Measurements from ENCODE around the gene HSPB6. TPM values are rescaled to one million over a fixed set of nuclear protein-coding genes. Genes with fewer than 3 reads are reported as not detected.

HSPB6 gene
- 2.6 TPM for polyA plus RNA-seq (2013, experiment 1 of 2)
- polyA plus RNA-seq (2013, experiment 2 of 2): 2.4 TPM

GRCh38 chr19:35756377-35757230, at the start of gene HSPB6:
HSPB6 (minus strand) TSS chr19:35757029; CDS start chr19:35757008, 21 bp downstream.
- whole genome bisulfite sequencing, 2 donors (ENCODE audit: extremely low coverage in 2 of 2, insufficient read length in 2 of 2, insufficient replicate concordance in 1 of 2): no CpG with 5 or more reads among the region's 52 CpGs

DNA sequence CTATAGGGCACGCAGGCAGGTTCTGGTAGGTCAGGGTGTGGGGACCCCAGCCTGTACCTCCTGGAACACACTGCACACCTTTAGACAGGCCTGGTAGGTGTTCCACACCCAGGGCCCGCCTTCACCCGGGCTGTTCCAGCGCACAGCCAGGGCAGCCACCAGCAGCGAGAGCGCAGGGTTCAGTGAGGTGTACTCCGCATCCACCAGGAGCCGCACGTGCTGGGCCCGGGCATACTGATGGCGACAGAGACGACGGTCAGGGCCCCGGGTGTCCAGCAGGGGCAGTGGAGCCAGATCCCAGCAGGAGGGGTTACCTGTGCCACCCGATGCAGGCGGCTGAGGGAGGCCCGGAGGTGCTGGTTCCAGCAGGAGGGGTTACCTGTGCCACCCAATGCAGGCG, 49.8 kb upstream of the HSPB6 start:
- H2BK15ac ChIP-seq (ENCODE audit: low read length): peak overlapping the region; percentile 54
- H4K91ac ChIP-seq (ENCODE audit: low read depth, low read length, poor library complexity): no peak overlapping the region
- no peaks in the 10 kb centered on the region for H3K9me3 ChIP-seq (replicated peaks in 1 of 2; ENCODE audit: control insufficient read depth in 2 of 2, insufficient read depth in 1 of 2, low read depth in 1 of 2, low read length in 2 of 2)
- H2BK5ac ChIP-seq (ENCODE audit: low read length): peak overlapping the region; percentile 61
- H2AFZ ChIP-seq (ENCODE audit: low read length): no peak overlapping the region
- H4K8ac ChIP-seq (ENCODE audit: low read depth, low read length): no peak overlapping the region
- H2AK5ac ChIP-seq (ENCODE audit: low read depth, low read length): peak overlapping the region; percentile 78
- no peak overlapping the region for H3K4ac ChIP-seq (ENCODE audit: low read length)
- H2BK120ac ChIP-seq (ENCODE audit: low read depth, low read length): no peak overlapping the region
- no peaks in the 10 kb centered on the region for H3K36me3 ChIP-seq (replicated peaks in 1 of 2; ENCODE audit: control insufficient read depth in 2 of 2, insufficient read depth in 2 of 2, low read length in 2 of 2)
- H3K9ac ChIP-seq (ENCODE audit: low read depth, low read length, poor library complexity): no peak overlapping the region
- no peak for DNase-seq (ENCODE audit: low spot score)
- no peak overlapping the region for H2BK12ac ChIP-seq (ENCODE audit: low read length)
- no peak overlapping the region for H3K23ac ChIP-seq (ENCODE audit: low read depth, low read length, poor library complexity)
- no peak overlapping the region for H3K18ac ChIP-seq (ENCODE audit: low read length)
- peaks cover 0 to 9% (median 0%) of the 10 kb centered on the region in 3 experiments for H3K27me3 ChIP-seq (ENCODE audit: control insufficient read depth in 3 of 3, insufficient read depth in 3 of 3, low read depth in 1 of 3, low read length in 3 of 3)
- peak overlapping the region; percentile 50 for H3K14ac ChIP-seq (ENCODE audit: low read length)
- no peak overlapping the region for H3K4me2 ChIP-seq (ENCODE audit: insufficient read depth, low read length, poor library complexity, severe bottlenecking)
- H3K4me3 ChIP-seq (ENCODE audit: low read length in 2 of 2): peak overlapping the region in 1 of 2 donors; percentile 24
- H3K4me1 ChIP-seq (ENCODE audit: control insufficient read depth in 2 of 2, insufficient read depth in 1 of 2, low read depth in 1 of 2, low read length in 2 of 2): no peaks in the 10 kb centered on the region
- H3K79me1 ChIP-seq (ENCODE audit: low read depth, low read length): peaks cover 4% of the 10 kb centered on the region
- WGBS, 2 donors (ENCODE audit: extremely low coverage in 2 of 2, insufficient read length in 2 of 2, insufficient replicate concordance in 1 of 2): no CpG with 5 or more reads among the region's 18 CpGs
- no peak overlapping the region for H3K27ac ChIP-seq (replicated peaks; ENCODE audit: low read length)

More at GRCh38 chr19:35756377-35757230, at the start of gene HSPB6:
- Histone ChIP-seq H3K79me1 (ENCODE audit: low read depth, low read length) (peaks cover 17% of the 10 kb centered on the region), H2BK120ac (ENCODE audit: low read depth, low read length) (peak within 1 kb of the TSS; percentile 72), H3K36me3 (replicated peaks in 1 of 2; ENCODE audit: control insufficient read depth in 2 of 2, insufficient read depth in 2 of 2, low read length in 2 of 2) (peaks cover 18 to 52% of the 10 kb centered on the region in 2 donors), H3K4ac (ENCODE audit: low read length) (peak within 1 kb of the TSS; percentile 53), H3K23ac (ENCODE audit: low read depth, low read length, poor library complexity) (peak within 1 kb of the TSS; percentile 80), H3K9ac (ENCODE audit: low read depth, low read length, poor library complexity) (peak within 1 kb of the TSS; percentile 81), H3K4me2 (ENCODE audit: insufficient read depth, low read length, poor library complexity, severe bottlenecking) (peak within 1 kb of the TSS; percentile 83), H3K14ac (ENCODE audit: low read length) (peak within 1 kb of the TSS; percentile 89), H2BK12ac (ENCODE audit: low read length) (peak within 1 kb of the TSS; percentile 84), H2BK15ac (ENCODE audit: low read length) (peak within 1 kb of the TSS; percentile 97), H3K27me3 (ENCODE audit: control insufficient read depth in 3 of 3, insufficient read depth in 3 of 3, low read depth in 1 of 3, low read length in 3 of 3) (peaks cover 0 to 13% (median 3%) of the 10 kb centered on the region in 3 experiments), H2AFZ (ENCODE audit: low read length) (peak within 1 kb of the TSS; percentile 75), H2BK5ac (ENCODE audit: low read length) (peak within 1 kb of the TSS; percentile 75), H3K18ac (ENCODE audit: low read length) (peak within 1 kb of the TSS; percentile 96), H3K4me3 (ENCODE audit: low read length in 2 of 2) (peak within 1 kb of the TSS; percentile 76 to 93), H3K9me3 (replicated peaks in 1 of 2; ENCODE audit: control insufficient read depth in 2 of 2, insufficient read depth in 1 of 2, low read depth in 1 of 2, low read length in 2 of 2) (no peaks in the 10 kb centered on the region), H4K8ac (ENCODE audit: low read depth, low read length) (peak within 1 kb of the TSS; percentile 82), H3K27ac (replicated peaks; ENCODE audit: low read length) (peak within 1 kb of the TSS; percentile 90), H2AK5ac (ENCODE audit: low read depth, low read length) (peak within 1 kb of the TSS; percentile 99), H3K4me1 (ENCODE audit: control insufficient read depth in 2 of 2, insufficient read depth in 1 of 2, low read depth in 1 of 2, low read length in 2 of 2) (peaks cover 12 to 24% of the 10 kb centered on the region in 2 donors), H4K91ac (ENCODE audit: low read depth, low read length, poor library complexity) (no peak within 1 kb of the TSS)
- DNase-seq (ENCODE audit: low spot score): no peak

DNA sequence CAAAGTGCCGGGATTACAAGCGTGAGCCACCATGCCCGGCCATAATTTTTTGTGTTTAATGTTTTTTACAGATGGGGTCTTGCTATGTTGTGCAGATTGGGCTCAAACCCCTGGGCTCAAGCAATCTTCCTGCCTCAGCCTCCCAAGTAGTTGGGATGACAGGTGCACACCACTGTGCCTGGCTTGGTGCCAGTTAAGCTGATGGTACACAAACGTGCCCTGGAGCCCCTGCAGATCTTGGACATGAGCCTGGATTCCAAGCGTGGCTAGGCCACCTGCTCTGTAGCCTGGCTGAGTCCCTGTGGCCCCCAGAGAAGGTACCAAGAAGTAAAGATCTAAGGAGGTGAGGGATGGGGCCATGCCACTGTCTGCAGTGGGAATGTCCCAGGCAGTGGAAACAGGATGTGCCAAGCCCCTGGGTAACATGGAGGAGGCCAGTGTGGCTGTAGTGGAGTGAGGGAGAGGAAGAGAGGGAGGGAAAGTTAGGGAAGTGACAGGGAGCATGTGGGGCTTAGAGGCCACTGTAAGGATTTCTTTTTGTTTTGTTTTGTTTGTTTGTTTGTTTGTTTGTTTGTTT, 48.8 kb upstream of the HSPB6 start:
- Histone ChIP-seq H2AFZ (ENCODE audit: low read length) (no peak overlapping the region), H3K4me1 (ENCODE audit: control insufficient read depth in 2 of 2, insufficient read depth in 1 of 2, low read depth in 1 of 2, low read length in 2 of 2) (no peaks in the 10 kb centered on the region), H3K79me1 (ENCODE audit: low read depth, low read length) (peaks cover 4% of the 10 kb centered on the region), H4K91ac (ENCODE audit: low read depth, low read length, poor library complexity) (no peak overlapping the region), H2BK15ac (ENCODE audit: low read length) (no peak overlapping the region), H2BK5ac (ENCODE audit: low read length) (no peak overlapping the region), H3K4me3 (ENCODE audit: low read length in 2 of 2) (peak overlapping the region in 1 of 2 donors; percentile 58), H3K9me3 (replicated peaks in 1 of 2; ENCODE audit: control insufficient read depth in 2 of 2, insufficient read depth in 1 of 2, low read depth in 1 of 2, low read length in 2 of 2) (no peaks in the 10 kb centered on the region), H2BK120ac (ENCODE audit: low read depth, low read length) (no peak overlapping the region), H3K4ac (ENCODE audit: low read length) (no peak overlapping the region), H2AK5ac (ENCODE audit: low read depth, low read length) (no peak overlapping the region), H3K4me2 (ENCODE audit: insufficient read depth, low read length, poor library complexity, severe bottlenecking) (no peak overlapping the region), H3K14ac (ENCODE audit: low read length) (no peak overlapping the region), H3K36me3 (replicated peaks in 1 of 2; ENCODE audit: control insufficient read depth in 2 of 2, insufficient read depth in 2 of 2, low read length in 2 of 2) (no peaks in the 10 kb centered on the region), H3K23ac (ENCODE audit: low read depth, low read length, poor library complexity) (no peak overlapping the region), H4K8ac (ENCODE audit: low read depth, low read length) (no peak overlapping the region), H3K27me3 (ENCODE audit: control insufficient read depth in 3 of 3, insufficient read depth in 3 of 3, low read depth in 1 of 3, low read length in 3 of 3) (peaks cover 0 to 8% (median 0%) of the 10 kb centered on the region in 3 experiments), H3K18ac (ENCODE audit: low read length) (no peak overlapping the region), H3K9ac (ENCODE audit: low read depth, low read length, poor library complexity) (no peak overlapping the region), H3K27ac (replicated peaks; ENCODE audit: low read length) (no peak overlapping the region), H2BK12ac (ENCODE audit: low read length) (no peak overlapping the region)
- no CpG with 5 or more reads among the region's 5 CpGs for WGBS, 2 donors (ENCODE audit: extremely low coverage in 2 of 2, insufficient read length in 2 of 2, insufficient replicate concordance in 1 of 2)
- no peak for DNase-seq (ENCODE audit: low spot score)

DNA sequence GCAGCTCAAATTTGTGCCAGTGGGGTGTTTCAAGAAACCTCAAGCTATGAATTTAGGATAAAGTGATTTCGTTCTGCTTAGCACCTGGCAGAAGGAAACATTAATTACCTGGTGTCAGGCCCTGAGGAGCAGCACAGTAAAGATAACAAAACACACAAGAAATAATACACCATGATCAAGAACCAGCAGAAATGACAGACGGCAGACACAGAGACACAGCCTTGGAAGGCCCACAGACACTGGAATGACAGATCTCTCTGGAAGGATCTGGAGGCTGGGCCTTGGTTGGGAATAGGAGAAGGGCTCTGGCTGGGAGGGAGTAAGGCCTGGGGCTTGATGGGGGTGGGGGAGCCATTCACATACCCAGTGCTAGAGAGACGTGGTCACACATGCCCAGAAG, 45.0 kb upstream of the HSPB6 start:
- no CpG with 5 or more reads among the region's 3 CpGs for WGBS, 2 donors (ENCODE audit: extremely low coverage in 2 of 2, insufficient read length in 2 of 2, insufficient replicate concordance in 1 of 2)
- no peak overlapping the region for H3K18ac ChIP-seq (ENCODE audit: low read length)
- H3K27ac ChIP-seq (replicated peaks; ENCODE audit: low read length): no peak overlapping the region
- H3K23ac ChIP-seq (ENCODE audit: low read depth, low read length, poor library complexity): no peak overlapping the region
- H3K4me3 ChIP-seq (ENCODE audit: low read length in 2 of 2): no peak overlapping the region
- DNase-seq (ENCODE audit: low spot score): no peak
- no peak overlapping the region for H4K91ac ChIP-seq (ENCODE audit: low read depth, low read length, poor library complexity)
- H3K36me3 ChIP-seq (replicated peaks in 1 of 2; ENCODE audit: control insufficient read depth in 2 of 2, insufficient read depth in 2 of 2, low read length in 2 of 2): no peaks in the 10 kb centered on the region
- no peak overlapping the region for H2BK12ac ChIP-seq (ENCODE audit: low read length)
- no peak overlapping the region for H4K8ac ChIP-seq (ENCODE audit: low read depth, low read length)
- H3K14ac ChIP-seq (ENCODE audit: low read length): no peak overlapping the region
- peaks cover 8% of the 10 kb centered on the region for H3K79me1 ChIP-seq (ENCODE audit: low read depth, low read length)
- no peak overlapping the region for H2AFZ ChIP-seq (ENCODE audit: low read length)
- H3K27me3 ChIP-seq (ENCODE audit: control insufficient read depth in 3 of 3, insufficient read depth in 3 of 3, low read depth in 1 of 3, low read length in 3 of 3): peaks cover 6 to 31% (median 12%) of the 10 kb centered on the region in 3 experiments
- H3K9ac ChIP-seq (ENCODE audit: low read depth, low read length, poor library complexity): no peak overlapping the region
- H2BK5ac ChIP-seq (ENCODE audit: low read length): no peak overlapping the region
- peaks cover 3 to 8% of the 10 kb centered on the region in 2 donors for H3K4me1 ChIP-seq (ENCODE audit: control insufficient read depth in 2 of 2, insufficient read depth in 1 of 2, low read depth in 1 of 2, low read length in 2 of 2)
- H2AK5ac ChIP-seq (ENCODE audit: low read depth, low read length): no peak overlapping the region
- no peak overlapping the region for H2BK15ac ChIP-seq (ENCODE audit: low read length)
- H3K4ac ChIP-seq (ENCODE audit: low read length): no peak overlapping the region
- no peak overlapping the region for H2BK120ac ChIP-seq (ENCODE audit: low read depth, low read length)
- H3K9me3 ChIP-seq (replicated peaks in 1 of 2; ENCODE audit: control insufficient read depth in 2 of 2, insufficient read depth in 1 of 2, low read depth in 1 of 2, low read length in 2 of 2): no peaks in the 10 kb centered on the region
- H3K4me2 ChIP-seq (ENCODE audit: insufficient read depth, low read length, poor library complexity, severe bottlenecking): no peak overlapping the region

Data from neuronal stem cell (in vitro differentiated cells).